HG02884 (cell line): ENCODE data around the gene LRMDA.

ENCODE experiments used
- ATAC-seq: cut with Tn5 transposase; IDR thresholded peaks from one replicate; pipeline ENCODE4 v1.9.1; 2021; ENCODE audit warnings: mild to moderate bottlenecking, moderate library complexity; ENCODE audit not compliant: unreplicated experiment

LRMDA gene

DNA sequence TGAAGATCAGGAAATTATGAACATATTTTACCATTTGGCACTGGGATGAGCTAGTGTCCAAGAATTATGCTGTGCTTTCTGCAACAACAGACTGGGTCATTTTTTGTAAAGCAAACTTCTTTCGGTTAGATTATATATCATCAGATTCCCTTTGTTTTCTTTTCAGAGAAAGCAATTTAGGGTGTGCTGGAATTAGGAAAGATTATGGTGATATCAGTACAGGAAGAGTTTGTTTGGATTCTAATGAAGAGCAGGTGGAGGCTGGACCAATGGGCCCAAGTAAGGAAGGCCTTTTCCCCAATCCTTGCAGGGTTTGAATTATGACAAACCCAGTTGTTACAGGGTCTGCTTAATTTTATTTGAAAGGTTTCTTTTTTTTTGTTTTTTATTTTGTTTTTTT lies 1113.4 kb downstream of the LRMDA start:
- ATAC-seq = no peak

DNA sequence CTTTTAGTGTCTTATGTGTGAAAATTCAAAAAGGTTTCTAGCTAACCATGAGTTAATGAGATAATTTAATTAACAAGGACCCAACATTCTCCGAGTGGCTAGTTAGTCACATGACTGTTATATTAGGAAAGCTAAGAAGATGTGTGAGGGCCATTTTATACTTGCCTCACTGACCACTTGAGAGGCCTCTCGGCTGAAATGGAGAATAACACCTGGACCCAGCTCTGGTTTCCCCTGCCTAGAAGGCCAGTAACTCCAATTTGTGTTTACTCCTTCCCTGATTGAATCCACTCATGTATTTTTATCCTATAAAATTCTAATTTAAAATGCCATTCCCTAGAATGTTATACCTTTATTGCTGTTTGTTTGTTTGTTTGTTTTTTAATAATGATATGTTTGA lies 1115.0 kb downstream of the LRMDA start:
- no peak for ATAC-seq

DNA sequence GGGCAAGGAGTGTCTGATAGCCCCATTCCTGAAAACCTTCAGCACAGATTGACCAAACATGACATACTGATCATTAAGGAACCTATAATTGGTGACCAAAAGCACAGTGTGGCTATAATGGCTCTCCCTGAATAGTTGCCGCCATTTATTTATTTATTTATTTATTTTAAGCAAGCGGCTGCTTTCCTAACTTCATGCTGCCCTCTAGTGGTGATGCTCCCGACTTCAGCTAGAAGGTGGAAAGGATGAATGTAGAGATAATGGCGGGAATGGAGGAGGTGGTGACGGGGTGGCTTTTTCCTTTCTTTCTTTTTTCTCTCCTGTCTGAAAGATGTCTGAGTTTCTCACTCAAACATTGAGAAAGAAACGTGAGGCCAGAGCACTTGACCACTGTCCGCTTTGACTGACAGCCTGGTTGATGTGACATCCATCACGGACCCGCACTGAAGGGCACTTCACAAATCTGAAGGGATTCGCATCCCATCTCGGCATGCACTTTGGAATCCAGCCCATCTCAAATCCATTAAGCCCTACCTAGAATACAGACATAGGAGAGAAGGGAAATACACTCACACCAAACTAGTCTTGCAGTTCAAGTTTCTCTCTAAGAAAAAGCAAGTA lies 1116.0 kb downstream of the LRMDA start:
- ATAC-seq = no peak

DNA sequence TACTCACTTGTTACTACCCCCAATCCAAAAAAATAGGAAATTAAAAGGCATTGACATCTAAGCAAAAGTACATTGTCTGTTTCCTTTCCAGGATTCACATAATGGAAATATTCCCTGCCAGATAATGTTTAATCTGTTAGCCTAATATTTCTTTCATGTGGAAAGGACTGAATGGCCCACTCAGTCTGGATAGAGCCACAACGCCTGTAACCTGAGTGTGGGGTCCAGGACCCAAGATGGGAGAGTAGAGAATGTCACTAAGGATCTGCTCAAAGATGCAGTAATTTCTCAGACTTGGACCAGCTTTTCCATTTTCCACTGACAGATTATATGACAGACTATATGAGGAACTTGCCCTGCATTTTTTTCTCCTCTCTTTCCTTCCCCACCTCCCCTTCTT lies 1117.3 kb downstream of the LRMDA start:
- ATAC-seq = no peak

DNA sequence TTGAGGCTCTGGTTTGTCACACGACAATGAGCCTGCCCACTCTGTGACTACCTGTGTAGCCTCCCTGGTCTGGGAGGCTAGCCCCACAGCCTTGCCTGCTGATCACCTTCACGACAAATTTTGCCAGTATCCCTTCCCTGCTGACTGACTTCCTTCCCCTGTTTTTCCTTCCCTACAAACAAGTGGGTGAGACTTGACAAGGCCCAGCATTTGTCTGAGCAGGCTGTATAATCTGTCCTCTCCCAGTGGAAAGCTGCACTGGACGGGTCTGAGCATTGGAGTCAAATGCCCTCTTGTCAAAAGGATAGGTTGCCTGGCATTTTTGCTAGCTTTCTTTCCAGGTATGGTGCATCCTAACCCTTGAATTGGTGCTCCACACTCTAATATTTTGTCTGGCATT lies 1117.7 kb downstream of the LRMDA start:
- no peak for ATAC-seq

DNA sequence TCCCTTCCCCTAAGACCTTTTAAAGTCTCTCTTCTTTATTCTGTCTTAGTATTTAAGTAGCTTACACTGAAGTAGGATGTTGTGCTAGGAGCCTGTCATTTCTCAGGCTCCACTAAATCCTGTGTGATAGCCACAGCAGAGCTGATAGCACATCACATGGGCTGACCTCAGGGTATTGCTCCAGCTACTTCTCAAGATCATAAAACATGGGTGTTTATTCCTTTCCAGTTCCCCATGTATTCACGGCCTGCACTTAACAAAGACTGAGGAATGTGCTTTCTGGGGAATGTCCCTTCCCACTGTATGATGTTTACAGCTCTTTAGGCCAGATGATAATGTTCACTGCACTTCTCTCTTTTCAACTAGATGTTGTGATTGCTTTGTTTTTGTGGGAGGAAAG lies 1119.4 kb downstream of the LRMDA start:
- ATAC-seq = no peak

DNA sequence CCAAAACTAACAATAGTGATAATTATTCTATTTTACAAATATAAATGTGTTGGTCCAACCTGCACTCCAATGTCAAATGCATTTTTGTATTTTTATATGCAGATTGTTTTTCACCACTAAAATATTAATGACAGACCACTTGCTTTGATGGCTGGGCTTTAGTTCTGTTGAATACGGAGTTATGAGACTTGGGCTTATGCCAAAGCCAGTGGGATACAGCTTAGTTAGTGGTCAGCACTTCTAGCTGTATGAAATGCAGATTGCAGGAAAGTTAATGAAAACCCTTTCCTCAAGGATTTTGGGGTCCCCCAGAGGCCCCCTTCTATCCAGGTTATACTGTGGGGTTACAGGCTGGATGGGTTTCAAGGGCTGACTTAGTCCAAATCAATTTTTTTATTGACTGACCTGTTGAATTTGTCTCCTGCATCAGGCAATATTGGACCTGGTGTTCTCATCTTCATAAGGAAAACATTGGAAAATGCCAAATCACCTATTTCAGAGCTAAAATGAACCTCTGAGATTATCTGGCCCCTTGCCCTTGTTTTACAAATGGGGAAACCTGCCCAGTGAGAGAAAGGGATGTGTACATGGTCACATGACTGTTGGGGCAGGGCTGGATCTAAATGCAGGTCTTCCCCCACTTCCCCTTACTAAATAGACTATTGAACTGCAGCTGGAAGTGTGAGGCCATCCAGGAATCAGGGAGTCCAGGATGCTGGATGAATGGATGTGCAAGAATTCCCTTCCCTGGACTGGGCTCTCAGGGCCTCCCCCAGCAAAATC lies 1120.9 kb downstream of the LRMDA start:
- no peak for ATAC-seq

DNA sequence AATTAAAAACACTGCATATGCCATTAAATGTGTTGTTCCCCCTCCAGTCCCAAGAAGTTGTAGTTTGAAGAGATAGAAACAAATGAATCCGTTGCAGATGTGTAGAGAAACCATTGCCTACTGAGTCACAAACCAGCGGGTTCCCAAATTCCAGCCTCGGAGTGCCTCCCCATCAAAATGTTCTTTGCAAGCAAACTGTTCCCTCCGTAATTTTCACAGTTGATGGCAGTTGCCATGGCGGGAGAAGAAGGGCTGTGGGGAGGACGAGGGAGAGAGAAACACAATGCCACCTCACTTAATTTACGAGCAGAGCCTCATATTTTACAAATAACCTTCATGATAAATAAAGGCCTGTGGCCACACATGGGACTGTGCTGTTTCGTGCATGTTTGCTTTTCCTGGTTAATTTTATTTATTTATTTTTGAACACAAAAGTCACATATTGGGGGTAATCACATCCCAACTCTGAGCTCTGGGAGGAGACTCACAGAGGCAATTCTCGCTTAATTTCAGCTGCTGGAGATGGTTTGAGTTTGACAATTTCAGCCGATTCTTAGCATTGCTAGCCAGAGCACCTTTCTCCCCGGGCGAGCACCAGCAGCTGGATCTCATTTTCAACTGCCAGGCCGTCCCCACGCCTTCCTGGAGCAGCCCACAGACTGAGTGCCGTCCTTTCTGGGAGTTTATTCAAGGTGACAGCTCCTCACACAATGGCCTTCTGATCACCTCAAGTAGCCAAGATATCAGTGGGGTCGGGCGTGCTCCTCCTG lies 1122.0 kb downstream of the LRMDA start:
- ATAC-seq = no peak

DNA sequence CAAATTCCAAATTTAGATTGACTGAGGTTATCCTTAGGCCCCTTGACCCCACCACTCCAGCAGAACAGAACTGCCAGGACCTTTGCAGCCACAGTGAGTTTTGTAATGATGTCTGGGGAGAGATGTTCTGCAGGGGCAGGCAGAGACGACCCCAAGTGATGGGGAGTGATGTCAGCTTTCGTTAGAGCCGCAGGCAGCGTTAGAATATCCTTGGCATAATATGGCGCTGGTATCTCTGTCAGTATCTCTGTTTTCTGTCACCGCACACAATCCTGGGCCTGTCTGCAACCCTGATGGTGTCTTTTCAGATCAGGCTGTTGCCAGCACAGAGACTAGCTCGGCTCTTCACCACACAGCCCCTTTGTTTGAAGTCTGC lies 1122.6 kb downstream of the LRMDA start:
- no peak for ATAC-seq

DNA sequence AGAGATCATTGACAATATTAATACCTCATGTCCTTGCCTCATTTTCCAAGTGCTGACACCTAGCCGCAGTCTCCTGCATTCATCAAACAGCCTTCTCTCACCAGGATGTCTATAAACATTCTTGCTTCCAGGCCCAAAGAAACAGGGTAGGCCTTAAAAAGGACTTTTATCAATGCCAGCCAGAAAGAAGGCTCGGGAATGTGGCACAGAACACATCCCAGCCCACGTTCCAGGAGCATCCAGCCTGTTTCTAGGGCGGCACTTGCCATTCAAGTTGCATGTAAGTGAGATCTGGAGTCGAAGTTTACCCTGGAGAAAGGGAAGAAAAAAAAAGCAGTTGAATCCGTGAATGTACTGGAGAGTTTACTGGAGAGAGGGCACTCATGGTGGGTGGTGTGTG lies 1123.1 kb downstream of the LRMDA start:
- no peak for ATAC-seq

DNA sequence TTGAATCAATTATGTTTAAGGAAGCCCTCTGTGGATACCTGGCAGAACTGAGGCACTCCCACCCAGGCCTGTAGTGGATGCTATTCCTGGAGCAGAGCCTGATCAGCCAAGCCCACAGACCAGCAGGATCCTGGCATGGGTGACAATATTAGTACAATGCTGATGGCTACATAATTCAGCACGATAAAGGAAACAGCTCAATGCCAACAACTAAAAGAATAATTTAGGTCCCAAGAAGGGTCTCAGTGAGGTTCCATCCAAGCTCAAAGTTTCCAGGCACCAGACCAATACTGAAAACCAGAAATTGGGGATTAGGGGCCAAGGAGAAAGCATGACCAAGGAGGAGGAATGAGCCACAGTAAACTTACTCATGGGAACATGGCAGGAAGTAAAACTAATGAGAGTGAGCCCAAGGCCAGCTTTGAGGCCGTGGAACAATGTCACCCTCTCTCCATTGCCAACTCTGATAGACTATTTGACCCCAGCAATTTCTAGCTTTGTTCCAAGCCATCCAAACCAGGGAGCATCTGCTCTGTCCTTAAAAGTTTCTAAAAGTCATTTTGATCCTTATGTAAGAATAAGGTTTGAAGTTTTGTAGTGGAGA lies 1123.7 kb downstream of the LRMDA start:
- ATAC-seq = no peak

DNA sequence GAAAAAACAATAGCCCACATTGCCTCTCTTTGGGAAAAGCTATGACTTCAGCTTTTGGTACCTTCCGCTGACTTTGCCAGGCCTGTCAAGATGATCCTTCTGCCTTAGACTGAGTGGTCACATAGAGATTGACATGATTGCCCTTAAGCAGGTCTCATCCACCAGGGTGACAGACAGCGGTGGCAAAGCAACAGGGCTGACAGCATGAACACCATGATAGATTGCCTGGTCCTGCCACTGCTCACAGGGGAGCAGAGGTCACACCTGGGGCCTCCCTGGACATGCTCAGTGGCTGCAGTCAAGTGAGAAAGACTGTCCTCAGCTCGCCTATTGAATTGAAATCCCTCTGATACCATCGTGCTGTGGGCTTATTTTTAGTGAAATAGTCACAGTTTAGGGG lies 1125.9 kb downstream of the LRMDA start:
- ATAC-seq = no peak

DNA sequence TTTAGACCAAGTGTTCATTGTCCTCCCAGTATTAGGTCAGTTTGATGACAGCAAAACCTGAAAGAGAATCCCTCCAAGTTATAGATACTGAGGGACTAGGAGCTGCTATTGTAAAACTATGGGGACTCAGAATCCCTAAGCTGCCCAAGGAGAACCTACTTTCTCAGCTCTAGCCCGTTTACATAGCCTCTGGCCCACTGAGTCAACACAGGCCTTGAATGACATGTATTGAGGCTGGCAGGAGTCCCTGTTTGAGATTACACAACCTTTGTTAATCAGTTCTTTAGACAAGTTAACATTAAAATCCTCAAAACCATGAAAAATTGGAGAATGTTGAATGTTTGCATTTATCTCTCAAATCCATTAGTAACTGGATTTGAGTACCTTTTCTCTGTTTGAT lies 1127.2 kb downstream of the LRMDA start:
- ATAC-seq = no peak

DNA sequence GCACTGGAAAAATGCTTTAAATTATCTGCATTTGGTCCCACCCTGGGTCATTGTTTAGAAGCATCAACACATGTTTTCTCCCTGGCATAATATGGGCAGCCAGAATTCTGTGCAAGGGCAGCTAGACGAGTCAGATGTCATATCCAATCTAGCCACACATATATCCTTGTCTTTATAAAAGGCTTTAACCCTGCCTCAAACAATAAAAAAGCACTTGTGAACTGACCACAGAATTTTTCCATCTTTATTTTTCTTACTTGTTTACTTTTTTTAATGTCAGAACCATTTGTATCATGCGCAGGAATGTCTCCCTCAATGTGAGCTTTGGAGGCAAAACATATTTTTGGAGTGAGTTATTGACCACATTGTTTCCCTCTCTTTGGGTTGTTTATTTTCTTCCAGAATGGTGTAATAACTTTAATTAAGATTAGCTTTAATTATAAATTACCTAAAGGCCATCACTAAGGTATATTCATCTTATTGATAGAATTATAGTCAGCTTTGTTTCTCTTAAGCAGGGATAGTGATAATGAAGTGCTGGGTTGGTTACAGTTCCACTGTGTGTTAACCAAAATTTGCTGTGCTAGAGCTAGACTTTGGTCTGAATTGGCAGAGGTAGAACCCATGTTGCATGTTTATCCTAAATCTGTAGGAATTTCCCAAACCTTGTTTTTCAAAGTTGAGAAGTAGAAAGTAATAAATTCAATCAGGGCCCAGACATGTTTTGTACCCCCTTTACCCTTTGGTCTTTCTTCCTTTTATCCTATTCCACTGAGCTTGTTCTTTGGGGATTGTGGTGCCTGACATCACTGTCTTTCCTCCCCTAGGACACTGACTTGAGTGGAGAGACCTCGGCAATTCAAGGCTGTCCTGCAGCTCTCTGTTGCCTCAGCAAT lies 1127.8 kb downstream of the LRMDA start:
- no peak for ATAC-seq

DNA sequence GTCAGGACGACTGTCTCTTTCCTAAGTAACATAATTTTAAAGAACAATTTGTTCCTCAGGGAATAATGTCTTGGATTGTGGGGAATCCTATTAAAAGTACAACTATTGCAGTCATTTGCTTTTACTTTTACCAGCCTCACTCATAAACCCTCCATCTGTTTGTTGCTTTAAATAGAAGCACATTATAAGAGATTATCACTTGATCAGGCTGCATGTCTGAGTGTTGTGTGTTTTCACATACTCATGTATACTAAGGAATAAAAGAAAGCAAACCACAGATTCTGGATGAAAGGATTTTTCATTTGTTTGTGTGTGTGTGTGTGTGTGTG lies 1128.4 kb downstream of the LRMDA start:
- ATAC-seq = no peak

DNA sequence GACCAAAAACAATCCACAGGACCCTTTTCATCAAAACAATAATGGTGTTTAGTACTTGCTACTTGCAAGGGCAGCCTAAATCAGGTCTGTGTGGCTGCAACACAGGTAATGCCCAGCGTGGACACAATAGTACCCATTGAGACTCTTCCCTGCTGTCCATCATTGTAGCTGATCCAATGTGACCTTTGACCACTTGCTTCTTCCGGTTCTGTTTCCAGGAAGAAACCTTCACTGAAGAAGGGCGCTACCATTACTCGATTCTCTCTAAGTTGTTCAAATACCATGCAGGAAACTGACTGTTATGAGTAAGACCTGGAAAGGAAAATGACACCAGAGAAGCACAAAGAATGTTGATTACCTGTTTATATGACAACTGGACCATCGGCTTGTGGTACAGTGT lies 1128.9 kb downstream of the LRMDA start:
- ATAC-seq = no peak

DNA sequence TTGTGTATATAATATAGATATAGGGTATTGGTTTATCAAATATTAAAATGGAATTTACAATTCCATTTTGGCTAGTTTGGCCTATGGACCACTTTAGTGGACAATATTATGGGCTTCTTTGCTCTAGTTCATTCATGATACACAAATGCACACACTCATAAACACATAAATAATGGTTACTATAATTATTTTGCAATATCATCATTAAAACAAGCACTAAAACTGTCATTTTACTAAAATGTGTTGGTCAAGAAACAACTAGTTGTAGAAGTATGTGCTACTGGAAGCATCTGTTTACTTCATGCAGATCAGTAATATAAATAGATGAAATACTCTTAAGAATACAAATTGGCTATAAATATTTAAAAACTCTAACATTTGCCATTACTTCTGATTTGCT lies 1131.9 kb downstream of the LRMDA start:
- no peak for ATAC-seq

DNA sequence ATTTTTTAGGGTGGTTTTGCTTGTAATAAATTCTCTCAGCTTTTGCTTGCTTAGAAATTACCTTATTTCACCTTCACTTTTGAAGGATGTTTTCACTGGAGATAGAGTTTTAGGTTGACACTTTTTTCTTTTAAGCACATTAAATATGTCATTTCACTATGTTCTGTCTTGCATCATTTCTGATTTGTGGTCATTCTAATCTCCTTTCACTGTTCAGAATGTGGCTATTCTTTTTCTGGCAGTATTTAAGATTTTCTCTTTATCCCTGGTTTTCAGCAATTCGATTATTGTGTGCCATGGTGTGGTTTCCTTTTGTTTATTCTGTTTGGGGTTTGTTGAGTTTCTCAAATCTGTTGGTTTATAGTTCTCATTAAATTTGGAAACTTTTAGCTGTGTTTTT lies 1140.6 kb downstream of the LRMDA start:
- no peak for ATAC-seq

DNA sequence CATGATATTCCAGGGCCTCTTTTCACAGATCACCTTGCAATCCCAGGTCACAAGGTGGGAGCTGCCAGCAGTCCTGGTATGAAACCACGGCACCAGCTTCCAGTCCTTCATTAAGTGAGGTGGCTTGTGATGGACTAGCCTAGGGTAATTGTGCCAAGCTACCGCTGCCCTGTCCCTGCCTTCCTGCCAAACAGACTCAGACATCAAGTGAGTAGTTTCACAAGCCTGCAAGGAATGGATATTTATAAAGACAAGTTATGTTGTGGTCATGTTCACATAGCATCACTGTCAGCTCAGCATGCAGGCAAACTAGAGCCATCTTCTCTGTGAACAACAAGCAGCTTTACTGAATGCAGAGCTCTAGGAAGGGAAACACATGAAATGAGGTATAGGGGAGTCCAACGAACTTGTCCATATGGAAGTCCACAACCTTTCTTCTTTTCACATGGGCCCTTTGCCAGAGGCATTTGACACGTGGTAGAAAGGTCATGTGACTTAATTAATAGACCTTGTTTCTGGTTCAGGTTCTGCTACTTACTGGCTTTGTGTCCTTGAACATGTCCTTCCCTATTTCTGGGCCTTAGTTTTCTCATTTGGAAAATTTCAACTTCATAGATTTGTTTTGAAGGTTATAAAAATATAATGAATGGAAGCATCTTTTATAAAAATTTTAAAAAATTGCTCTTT lies 1145.0 kb downstream of the LRMDA start:
- no peak for ATAC-seq

DNA sequence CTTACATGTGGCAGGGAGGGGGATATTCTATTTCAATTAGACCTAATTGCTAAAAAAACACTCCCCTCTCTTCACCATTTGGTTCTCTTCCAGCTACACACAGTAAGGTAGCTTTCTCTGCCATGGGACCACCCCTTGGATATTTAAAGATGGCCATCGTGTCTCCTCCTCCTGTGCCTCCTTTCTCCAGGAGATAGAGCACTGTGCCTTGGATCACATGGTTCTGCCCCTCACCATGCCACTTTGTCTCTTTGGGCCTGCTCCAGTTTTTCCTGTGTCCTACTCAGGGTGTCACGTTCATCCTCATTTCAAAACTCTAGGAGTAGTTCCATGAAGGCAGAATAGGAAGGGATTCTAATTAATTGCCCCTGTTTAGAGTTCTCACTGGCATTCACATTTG lies 1146.0 kb downstream of the LRMDA start:
- no peak for ATAC-seq
